GM10266 (cell line): Measurements from ENCODE around the gene BIK.

Source experiments
- DNase-seq: peaks from one replicate; pipeline ENCODE4 v3.0.0; 2012; ENCODE audit errors: extremely low spot score
- CTCF ChIP-seq: IDR thresholded peaks from 2 replicates; pipeline ENCODE4 v1.5.1; 2012; ENCODE audit warnings: mild to moderate bottlenecking, low read depth; ENCODE audit not compliant: control insufficient read depth, insufficient read depth; ENCODE audit errors: missing control alignments

Gene BIK

GRCh38 chr22:43118024-43118849 is 7.7 kb downstream of the BIK start:
- no peak for TF ChIP-seq CTCF
- no peak for DNase-seq

- DNase-seq, result no peak
- TF ChIP-seq CTCF, result no peak
These were observed 8.5 kb downstream of the BIK start for GRCh38 chr22:43118953-43119458.

GRCh38 chr22:43126501-43127165 is 16.1 kb downstream of the BIK start:
- DNase-seq, result no peak
- no peak for TF ChIP-seq CTCF

GRCh38 chr22:43127166-43127908 is 16.8 kb downstream of the BIK start:
- TF ChIP-seq CTCF, result no peak
- DNase-seq, result no peak

GRCh38 chr22:43128116-43128515 is 17.6 kb downstream of the BIK start:
- TF ChIP-seq CTCF, result no peak
- no peak for DNase-seq

- TF ChIP-seq CTCF, result no peak
- DNase-seq, result no peak
These were observed 18.4 kb downstream of the BIK start for GRCh38 chr22:43128928-43129424.
